Nephron progenitor cell (in vitro differentiated cells): ENCODE data around the gene GAK.

Experiments used
- DNase-seq: peaks from one replicate; pipeline ENCODE4 v3.0.0; 2021
- H3K27ac Mint-ChIP-seq: 2 replicates; pipeline ENCODE4 v1.8.0; 2021; ENCODE audit warnings: mild to moderate bottlenecking, moderate library complexity, mixed read lengths
- H3K27me3 Mint-ChIP-seq: 2 replicates; pipeline ENCODE4 v1.8.0; 2021; ENCODE audit warnings: mild to moderate bottlenecking, low read depth, mixed read lengths; ENCODE audit not compliant: poor library complexity
- H3K36me3 Mint-ChIP-seq: 2 replicates; pipeline ENCODE4 v1.8.0; 2021; ENCODE audit warnings: low read depth, mixed read lengths
- H3K4me1 Mint-ChIP-seq: 2 replicates; pipeline ENCODE4 v1.8.0; 2021; ENCODE audit warnings: mixed read lengths
- H3K4me3 Mint-ChIP-seq: 2 replicates; pipeline ENCODE4 v1.8.0; 2021; ENCODE audit warnings: mild to moderate bottlenecking, moderate library complexity, mixed read lengths
- H3K9me3 Mint-ChIP-seq: 2 replicates; pipeline ENCODE4 v1.8.0; 2021; ENCODE audit warnings: mild to moderate bottlenecking, moderate library complexity, mixed read lengths
- TF ChIP-seq, protein P1 (sequence below): fragments of 200-600 bp; sonication (generic); IDR thresholded peaks from 2 replicates; pipeline ENCODE4 v1.5.0; 2021; ENCODE audit warnings: antibody characterized with exemption

GAK gene

GRCh38 chr4:826508-827208 lies 105.5 kb downstream of the GAK start:
- Mint-ChIP-seq H3K27me3 (peaks cover 56% of the 10 kb centered on the region), H3K27ac (no peak overlapping the region), H3K4me1 (peaks cover 7% of the 10 kb centered on the region), H3K4me3 (peak overlapping the region; percentile 11), H3K36me3 (no peaks in the 10 kb centered on the region), H3K9me3 (no peaks in the 10 kb centered on the region)
- DNase-seq: peak; percentile 58
- TF ChIP-seq, protein P1, sequence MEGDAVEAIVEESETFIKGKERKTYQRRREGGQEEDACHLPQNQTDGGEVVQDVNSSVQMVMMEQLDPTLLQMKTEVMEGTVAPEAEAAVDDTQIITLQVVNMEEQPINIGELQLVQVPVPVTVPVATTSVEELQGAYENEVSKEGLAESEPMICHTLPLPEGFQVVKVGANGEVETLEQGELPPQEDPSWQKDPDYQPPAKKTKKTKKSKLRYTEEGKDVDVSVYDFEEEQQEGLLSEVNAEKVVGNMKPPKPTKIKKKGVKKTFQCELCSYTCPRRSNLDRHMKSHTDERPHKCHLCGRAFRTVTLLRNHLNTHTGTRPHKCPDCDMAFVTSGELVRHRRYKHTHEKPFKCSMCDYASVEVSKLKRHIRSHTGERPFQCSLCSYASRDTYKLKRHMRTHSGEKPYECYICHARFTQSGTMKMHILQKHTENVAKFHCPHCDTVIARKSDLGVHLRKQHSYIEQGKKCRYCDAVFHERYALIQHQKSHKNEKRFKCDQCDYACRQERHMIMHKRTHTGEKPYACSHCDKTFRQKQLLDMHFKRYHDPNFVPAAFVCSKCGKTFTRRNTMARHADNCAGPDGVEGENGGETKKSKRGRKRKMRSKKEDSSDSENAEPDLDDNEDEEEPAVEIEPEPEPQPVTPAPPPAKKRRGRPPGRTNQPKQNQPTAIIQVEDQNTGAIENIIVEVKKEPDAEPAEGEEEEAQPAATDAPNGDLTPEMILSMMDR: no peak

DNA sequence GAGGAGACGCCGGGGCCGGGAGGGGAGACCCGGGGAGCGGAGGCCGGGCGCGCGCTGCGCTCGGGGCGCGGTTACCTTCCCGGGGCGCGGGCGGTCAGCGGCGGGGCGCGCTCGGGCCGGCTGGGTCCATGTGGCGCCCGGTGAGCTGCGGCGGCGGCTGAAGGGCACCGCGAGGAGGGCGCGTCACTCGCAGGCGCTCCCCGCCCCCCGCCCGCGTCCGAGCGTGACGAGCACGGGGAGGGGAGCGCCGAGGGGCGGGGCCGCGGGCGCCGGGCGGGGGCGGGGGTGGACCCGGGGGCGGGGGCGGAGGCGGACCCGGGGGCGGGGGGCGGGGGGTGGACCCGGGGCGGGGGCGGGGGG lies 106.2 kb downstream of the GAK start, which contains the start of gene CPLX1:
Gene CPLX1 (minus strand): TSS at position 159 of the 360 bp plus-strand sequence. CDS start 1,607 bp downstream, outside the sequence.
- Mint-ChIP-seq H3K36me3 (no peaks in the 10 kb centered on the region), H3K9me3 (no peaks in the 10 kb centered on the region), H3K27ac (no peak within 1 kb of the TSS), H3K4me3 (peak within 1 kb of the TSS; percentile 11), H3K4me1 (peaks cover 7% of the 10 kb centered on the region), H3K27me3 (peaks cover 63% of the 10 kb centered on the region)
- TF ChIP-seq, protein P1: no peak
- peak; percentile 71 for DNase-seq

DNA sequence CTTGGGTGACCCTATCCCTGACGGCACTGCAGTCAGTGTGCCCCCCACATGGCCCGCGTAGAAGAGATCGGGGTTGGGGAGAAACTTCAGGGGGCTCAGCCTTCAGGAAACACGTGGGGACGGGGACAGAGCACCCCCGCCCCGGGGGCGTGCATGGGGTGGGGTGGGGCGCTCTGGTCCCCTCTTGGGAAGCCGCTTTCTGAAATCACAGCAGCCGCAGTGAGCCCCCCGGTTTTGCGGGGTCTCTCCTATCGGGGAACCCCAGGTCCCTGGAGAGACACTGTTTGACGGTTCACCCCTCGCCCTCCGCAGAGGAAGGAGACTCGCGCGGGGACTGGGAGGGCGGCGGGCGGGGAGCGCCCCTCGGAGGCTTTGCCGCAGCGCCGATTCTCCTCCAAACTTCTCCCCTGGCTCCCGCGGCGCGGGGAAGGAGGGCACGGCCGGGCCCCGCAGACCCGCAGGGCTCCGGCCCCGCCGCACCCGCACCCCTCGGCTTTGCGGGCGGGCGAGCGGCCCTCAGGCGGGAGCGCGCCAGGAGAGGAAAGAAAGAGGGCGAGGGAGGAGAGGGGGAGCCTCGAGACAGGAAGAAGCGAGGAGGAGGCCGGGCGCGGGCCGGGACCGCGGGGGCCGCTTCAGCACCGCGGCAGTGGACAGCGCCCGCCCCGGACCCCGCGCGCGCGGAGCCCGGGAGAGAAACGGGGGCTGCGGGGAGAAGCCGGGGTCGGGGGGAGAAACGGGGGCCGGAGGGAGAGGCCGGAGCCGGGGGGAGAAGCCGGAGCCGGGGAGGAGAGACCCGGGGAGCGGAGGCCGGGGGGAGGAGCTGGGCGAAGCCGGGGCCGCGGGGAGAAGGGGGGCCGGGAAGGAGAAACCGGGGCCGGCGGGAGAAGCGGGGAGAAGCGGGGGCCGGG lies 106.8 kb downstream of the GAK start:
- Mint-ChIP-seq H3K36me3 (no peaks in the 10 kb centered on the region), H3K4me1 (peaks cover 7% of the 10 kb centered on the region), H3K4me3 (no peak overlapping the region), H3K27me3 (peaks cover 69% of the 10 kb centered on the region), H3K27ac (no peak overlapping the region), H3K9me3 (no peaks in the 10 kb centered on the region)
- peak; percentile 79 for DNase-seq
- TF ChIP-seq, protein P1: no peak

- no peak overlapping the region for H3K4me3 Mint-ChIP-seq
- no peaks in the 10 kb centered on the region for H3K36me3 Mint-ChIP-seq
- TF ChIP-seq, protein P1: no peak
- no peak overlapping the region for H3K27ac Mint-ChIP-seq
- peak; percentile 33 for DNase-seq
- peaks cover 75% of the 10 kb centered on the region for H3K27me3 Mint-ChIP-seq
- H3K4me1 Mint-ChIP-seq: peaks cover 7% of the 10 kb centered on the region
- no peaks in the 10 kb centered on the region for H3K9me3 Mint-ChIP-seq
Observed at GRCh38 chr4:824461-825062, 107.6 kb downstream of the GAK start.

DNA sequence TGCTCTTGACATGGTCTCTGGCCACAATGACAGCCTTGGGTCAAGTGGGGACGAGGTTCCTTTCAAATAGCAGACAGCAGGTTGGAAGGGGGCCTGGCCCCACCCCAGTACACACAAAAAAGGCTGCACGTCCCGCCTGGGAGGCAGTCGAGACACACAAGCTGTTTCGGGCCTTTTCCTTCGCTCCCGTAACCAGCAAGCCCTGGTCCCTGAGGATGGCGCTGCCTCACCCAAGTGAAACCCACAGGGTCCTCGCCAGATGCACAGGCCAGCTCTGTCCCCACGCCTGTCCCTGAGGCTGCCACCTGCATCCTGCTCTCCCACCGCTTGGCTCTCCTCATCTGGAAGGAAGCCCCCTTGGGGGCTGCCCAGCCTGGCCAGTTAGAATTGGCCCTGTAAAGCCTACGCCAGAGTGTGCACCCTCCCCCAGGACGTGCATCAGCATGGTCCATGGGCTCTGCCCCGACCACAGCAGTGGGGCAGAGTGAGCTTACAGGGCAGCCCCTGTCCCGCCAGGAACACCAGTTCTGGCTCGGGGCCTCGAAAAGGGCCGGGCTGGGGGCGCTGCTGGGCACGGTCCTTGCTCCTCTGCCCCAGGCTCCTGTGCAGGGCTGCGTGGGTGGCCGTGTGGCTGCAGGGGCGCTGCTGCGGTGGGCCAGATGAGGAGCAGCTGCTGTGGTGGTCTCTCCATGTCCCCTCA lies 108.2 kb downstream of the GAK start:
- TF ChIP-seq, protein P1: no peak
- H3K27ac Mint-ChIP-seq: no peak overlapping the region
- H3K27me3 Mint-ChIP-seq: peaks cover 80% of the 10 kb centered on the region
- H3K4me3 Mint-ChIP-seq: no peak overlapping the region
- DNase-seq: no peak
- H3K4me1 Mint-ChIP-seq: peaks cover 7% of the 10 kb centered on the region
- H3K36me3 Mint-ChIP-seq: no peaks in the 10 kb centered on the region
- no peaks in the 10 kb centered on the region for H3K9me3 Mint-ChIP-seq
